HG03354 (cell line): Measurements from ENCODE around the gene CAMSAP3.

Source experiments
- ATAC-seq: cut with Tn5 transposase; IDR thresholded peaks from one replicate; pipeline ENCODE4 v1.9.1; 2021; ENCODE audit warnings: mild to moderate bottlenecking; ENCODE audit not compliant: unreplicated experiment, poor library complexity, severe bottlenecking

CAMSAP3 gene, protein sequence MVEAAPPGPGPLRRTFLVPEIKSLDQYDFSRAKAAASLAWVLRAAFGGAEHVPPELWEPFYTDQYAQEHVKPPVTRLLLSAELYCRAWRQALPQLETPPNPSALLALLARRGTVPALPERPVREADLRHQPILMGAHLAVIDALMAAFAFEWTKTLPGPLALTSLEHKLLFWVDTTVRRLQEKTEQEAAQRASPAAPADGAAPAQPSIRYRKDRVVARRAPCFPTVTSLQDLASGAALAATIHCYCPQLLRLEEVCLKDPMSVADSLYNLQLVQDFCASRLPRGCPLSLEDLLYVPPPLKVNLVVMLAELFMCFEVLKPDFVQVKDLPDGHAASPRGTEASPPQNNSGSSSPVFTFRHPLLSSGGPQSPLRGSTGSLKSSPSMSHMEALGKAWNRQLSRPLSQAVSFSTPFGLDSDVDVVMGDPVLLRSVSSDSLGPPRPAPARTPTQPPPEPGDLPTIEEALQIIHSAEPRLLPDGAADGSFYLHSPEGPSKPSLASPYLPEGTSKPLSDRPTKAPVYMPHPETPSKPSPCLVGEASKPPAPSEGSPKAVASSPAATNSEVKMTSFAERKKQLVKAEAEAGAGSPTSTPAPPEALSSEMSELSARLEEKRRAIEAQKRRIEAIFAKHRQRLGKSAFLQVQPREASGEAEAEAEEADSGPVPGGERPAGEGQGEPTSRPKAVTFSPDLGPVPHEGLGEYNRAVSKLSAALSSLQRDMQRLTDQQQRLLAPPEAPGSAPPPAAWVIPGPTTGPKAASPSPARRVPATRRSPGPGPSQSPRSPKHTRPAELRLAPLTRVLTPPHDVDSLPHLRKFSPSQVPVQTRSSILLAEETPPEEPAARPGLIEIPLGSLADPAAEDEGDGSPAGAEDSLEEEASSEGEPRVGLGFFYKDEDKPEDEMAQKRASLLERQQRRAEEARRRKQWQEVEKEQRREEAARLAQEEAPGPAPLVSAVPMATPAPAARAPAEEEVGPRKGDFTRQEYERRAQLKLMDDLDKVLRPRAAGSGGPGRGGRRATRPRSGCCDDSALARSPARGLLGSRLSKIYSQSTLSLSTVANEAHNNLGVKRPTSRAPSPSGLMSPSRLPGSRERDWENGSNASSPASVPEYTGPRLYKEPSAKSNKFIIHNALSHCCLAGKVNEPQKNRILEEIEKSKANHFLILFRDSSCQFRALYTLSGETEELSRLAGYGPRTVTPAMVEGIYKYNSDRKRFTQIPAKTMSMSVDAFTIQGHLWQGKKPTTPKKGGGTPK

GRCh38 chr19:7595466-7596133 lies at the start of gene CAMSAP3:
Gene CAMSAP3 (plus strand): TSS chr19:7595863. CDS start chr19:7596003, 140 bp downstream.
- ATAC-seq = peak; percentile 54

- no peak for ATAC-seq
Measured at GRCh38 chr19:7545904-7546303, 49.8 kb upstream of the CAMSAP3 start.

DNA sequence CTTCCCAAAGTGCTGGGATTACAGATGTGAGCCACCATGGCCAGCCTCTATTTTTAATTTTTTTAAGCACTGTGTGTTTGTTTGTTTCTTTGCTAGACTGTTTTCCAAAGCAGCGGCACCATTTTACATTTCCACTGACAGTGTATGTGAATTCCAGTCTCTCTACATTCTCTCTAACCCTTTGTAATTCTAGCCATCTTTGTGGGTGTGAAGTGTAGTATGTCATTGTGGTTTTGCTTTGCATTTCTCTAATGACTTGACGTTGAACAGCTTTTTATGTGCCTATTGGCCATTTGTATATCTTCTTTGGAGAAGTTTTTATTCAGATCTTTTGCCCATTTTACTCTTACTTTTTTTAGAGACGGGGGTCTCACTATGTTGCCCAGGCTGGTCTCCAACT lies 48.5 kb upstream of the CAMSAP3 start:
- no peak for ATAC-seq

- ATAC-seq = no peak
Measured at GRCh38 chr19:7549429-7550148, 46.1 kb upstream of the CAMSAP3 start.

GRCh38 chr19:7550169-7550770 lies 45.4 kb upstream of the CAMSAP3 start:
- no peak for ATAC-seq

GRCh38 chr19:7550987-7551761 lies 44.5 kb upstream of the CAMSAP3 start:
- ATAC-seq = no peak

DNA sequence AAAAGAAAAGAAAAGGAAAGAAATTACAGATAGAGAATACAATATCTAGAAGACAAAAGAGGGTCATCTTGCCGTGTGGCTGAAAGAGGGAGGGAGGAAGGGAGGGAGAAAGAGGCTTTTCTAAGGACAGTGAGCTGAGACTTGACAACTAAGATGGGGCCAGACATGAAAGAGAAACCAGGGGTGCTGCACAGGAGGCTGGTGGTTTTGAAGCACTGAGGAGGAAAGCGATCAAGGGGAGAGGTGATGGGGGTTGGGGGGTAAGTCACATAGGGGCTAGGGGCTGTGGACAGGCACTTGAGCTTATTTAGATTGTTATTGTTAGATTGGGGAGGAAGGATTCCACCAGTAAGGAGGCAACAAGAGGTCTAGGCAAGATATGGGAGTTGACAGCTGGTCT lies 42.9 kb upstream of the CAMSAP3 start:
- ATAC-seq = no peak

DNA sequence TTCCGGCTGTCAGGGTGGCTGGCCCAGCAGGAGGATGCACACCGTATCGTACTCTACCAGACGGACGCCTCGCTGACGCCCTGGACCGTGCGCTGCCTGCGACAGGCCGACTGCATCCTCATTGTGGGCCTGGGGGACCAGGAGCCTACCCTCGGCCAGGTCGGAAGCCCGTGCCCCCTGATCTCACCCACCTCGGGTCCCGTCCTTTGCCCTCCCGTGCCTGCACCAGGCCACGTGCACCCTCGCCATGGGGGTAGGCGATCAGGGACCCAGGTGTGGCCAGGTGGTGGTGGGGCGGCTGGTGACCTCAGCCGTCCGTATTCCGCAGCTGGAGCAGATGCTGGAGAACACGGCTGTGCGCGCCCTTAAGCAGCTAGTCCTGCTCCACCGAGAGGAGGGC lies 41.1 kb upstream of the CAMSAP3 start:
- no peak for ATAC-seq

DNA sequence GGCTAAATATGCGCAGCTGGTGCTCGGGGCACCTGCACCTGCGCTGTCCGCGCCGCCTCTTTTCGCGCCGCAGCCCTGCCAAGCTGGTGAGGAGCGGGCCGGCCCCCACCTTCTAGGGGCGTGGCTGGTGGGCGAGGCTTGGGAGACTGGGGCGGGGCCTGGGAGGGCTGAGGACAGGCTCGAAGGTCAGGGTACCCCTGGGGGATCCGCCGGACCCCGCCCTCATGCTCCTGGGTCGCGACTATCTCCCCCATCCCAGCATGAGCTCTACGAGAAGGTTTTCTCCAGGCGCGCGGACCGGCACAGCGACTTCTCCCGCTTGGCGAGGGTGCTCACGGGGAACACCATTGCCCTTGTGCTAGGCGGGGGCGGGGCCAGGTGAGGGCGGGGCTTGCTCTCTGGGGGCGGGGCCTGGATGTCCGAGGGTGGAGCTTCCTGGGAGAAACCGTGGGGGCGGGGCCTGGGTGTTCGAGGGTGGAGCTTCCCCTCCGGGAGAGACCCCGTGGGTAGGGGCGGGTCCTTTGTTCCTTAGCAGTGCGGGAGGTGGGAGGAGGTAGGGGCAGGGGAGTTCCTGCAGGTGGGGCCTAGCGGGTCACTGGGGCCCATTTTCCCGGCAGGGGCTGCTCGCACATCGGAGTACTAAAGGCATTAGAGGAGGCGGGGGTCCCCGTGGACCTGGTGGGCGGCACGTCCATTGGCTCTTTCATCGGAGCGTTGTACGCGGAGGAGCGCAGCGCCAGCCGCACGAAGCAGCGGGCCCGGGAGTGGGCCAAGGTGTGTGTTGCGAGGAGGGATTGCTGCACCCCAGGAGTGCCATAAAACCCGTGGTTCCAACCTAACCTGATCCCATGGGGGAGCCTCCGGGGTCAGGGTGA lies 40.4 kb upstream of the CAMSAP3 start:
- ATAC-seq = no peak

- ATAC-seq = no peak
Measured at GRCh38 chr19:7556696-7557315, 38.9 kb upstream of the CAMSAP3 start.

GRCh38 chr19:7558667-7559066 lies 37.0 kb upstream of the CAMSAP3 start:
- no peak for ATAC-seq

GRCh38 chr19:7559102-7559501 lies 36.6 kb upstream of the CAMSAP3 start:
- ATAC-seq = no peak

DNA sequence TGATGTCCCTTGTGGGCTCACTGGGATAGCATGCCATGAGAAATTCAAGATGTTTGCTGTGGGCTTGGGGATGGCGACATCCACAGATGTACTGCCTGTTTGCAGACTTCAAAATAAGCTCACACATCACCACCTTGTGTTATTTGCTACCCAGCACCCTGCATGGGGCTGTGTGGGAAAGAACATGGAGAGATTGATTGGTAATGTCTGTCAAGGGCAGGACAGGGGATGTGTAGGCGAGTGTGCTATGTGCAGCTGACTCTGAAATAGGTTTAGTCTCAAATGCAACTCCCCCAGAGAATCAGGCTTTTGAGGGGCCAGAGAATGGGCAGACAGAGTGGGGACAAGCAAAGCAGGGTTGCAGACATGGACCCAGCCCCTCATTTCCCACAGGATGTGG lies 35.4 kb upstream of the CAMSAP3 start:
- ATAC-seq = no peak

- ATAC-seq = no peak
Measured at GRCh38 chr19:7561325-7561724, 34.3 kb upstream of the CAMSAP3 start.

GRCh38 chr19:7562646-7563393 lies 32.8 kb upstream of the CAMSAP3 start:
- ATAC-seq = no peak

DNA sequence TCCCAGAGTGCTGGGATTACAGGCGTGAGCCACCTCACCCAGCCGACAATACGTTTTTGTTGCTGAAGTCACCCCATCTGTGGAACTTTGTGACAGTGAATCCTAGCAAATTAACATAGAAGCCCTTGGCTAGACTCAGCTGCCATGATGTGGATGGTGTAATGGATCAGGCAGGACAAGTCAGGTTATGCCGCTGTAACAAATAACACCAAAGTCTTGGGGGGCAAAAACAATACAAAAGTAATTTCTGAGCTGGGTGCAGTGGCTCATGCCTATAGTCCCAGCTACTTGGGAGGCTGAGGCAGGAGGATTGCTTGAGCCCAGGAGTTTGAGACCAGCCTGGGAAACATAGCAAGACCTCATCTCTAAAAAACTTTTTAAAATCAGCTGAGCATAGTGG lies 30.8 kb upstream of the CAMSAP3 start:
- no peak for ATAC-seq
